Osteocyte (in vitro differentiated cells): ENCODE measurements around the gene CLEC2A. TPM values are rescaled to one million over a fixed set of nuclear protein-coding genes. Genes with fewer than 3 reads are reported as not detected.
A peak's percentile ranks its signal among the peaks of the same experiment; 100 is the strongest.

Source experiments
- DNase-seq: peaks from one replicate; pipeline ENCODE4 v3.0.0; 2021; ENCODE audit warnings: mixed read lengths; ENCODE audit not compliant: unreplicated experiment; ENCODE audit errors: extremely low spot score
- H3K27ac Mint-ChIP-seq: one replicate; pipeline ENCODE4 v1.8.0; 2021; ENCODE audit warnings: mild to moderate bottlenecking, mixed read lengths; ENCODE audit not compliant: unreplicated experiment
- H3K27me3 Mint-ChIP-seq: one replicate; pipeline ENCODE4 v1.8.0; 2021; ENCODE audit warnings: mixed read lengths; ENCODE audit not compliant: unreplicated experiment
- H3K36me3 Mint-ChIP-seq: one replicate; pipeline ENCODE4 v1.8.0; 2021; ENCODE audit warnings: mixed read lengths; ENCODE audit not compliant: unreplicated experiment
- H3K4me1 Mint-ChIP-seq: one replicate; pipeline ENCODE4 v1.8.0; 2021; ENCODE audit warnings: mixed read lengths; ENCODE audit not compliant: unreplicated experiment
- H3K4me3 Mint-ChIP-seq: one replicate; pipeline ENCODE4 v1.8.0; 2021; ENCODE audit warnings: mild to moderate bottlenecking, moderate library complexity, mixed read lengths; ENCODE audit not compliant: unreplicated experiment
- H3K9me3 Mint-ChIP-seq: one replicate; pipeline ENCODE4 v1.8.0; 2021; ENCODE audit warnings: mixed read lengths; ENCODE audit not compliant: unreplicated experiment
- CTCF ChIP-seq: fragments of 200-600 bp; sonication (generic); IDR thresholded peaks from 2 replicates; pipeline ENCODE4 v1.5.0; 2021; ENCODE audit warnings: antibody characterized with exemption, mild to moderate bottlenecking, moderate library complexity
- total RNA-seq: library from RNA; stranded (reverse); gene quantifications from 2 replicates; pipeline ENCODE4 v1.2.1, GENCODE V29; 2021

The CLEC2A gene
- total RNA-seq, 1 donor from 2014 or later, result not detected

- no peak overlapping the region for H3K27ac Mint-ChIP-seq
- no peak overlapping the region for H3K4me3 Mint-ChIP-seq
- TF ChIP-seq CTCF, result no peak
Observed at GRCh38 chr12:9926876-9927275, 5.3 kb downstream of the CLEC2A start.

GRCh38 chr12:9925705-9926393 is 6.3 kb downstream of the CLEC2A start:
- Mint-ChIP-seq H3K36me3 (no peaks in the 10 kb centered on the region), H3K4me3 (no peak overlapping the region), H3K27me3 (peaks cover 14% of the 10 kb centered on the region), H3K9me3 (peaks cover under 1% of the 10 kb centered on the region), H3K27ac (no peak overlapping the region), H3K4me1 (peaks cover 3% of the 10 kb centered on the region)
- no peak for DNase-seq
- peak; percentile 52 for TF ChIP-seq CTCF

More at GRCh38 chr12:9926876-9927275, 5.3 kb downstream of the CLEC2A start:
- Mint-ChIP-seq H3K4me1 (peaks cover 3% of the 10 kb centered on the region), H3K27me3 (peaks cover 16% of the 10 kb centered on the region), H3K36me3 (no peaks in the 10 kb centered on the region), H3K9me3 (no peaks in the 10 kb centered on the region)
- DNase-seq, result no peak

- Mint-ChIP-seq H3K9me3 (peaks cover 17% of the 10 kb centered on the region), H3K27me3 (peaks cover 2% of the 10 kb centered on the region), H3K27ac (no peak overlapping the region), H3K4me1 (peaks cover 3% of the 10 kb centered on the region), H3K36me3 (no peaks in the 10 kb centered on the region), H3K4me3 (no peak overlapping the region)
- no peak for DNase-seq
- no peak for TF ChIP-seq CTCF
Observed at GRCh38 chr12:9922429-9922828, 9.7 kb downstream of the CLEC2A start.

GRCh38 chr12:9920451-9920850 is 11.7 kb downstream of the CLEC2A start:
- DNase-seq, result no peak
- H3K36me3 Mint-ChIP-seq, result no peaks in the 10 kb centered on the region
- H3K27ac Mint-ChIP-seq, result no peak overlapping the region
- peaks cover 17% of the 10 kb centered on the region for H3K9me3 Mint-ChIP-seq
- no peak for TF ChIP-seq CTCF
- H3K27me3 Mint-ChIP-seq, result peaks cover 2% of the 10 kb centered on the region
- H3K4me1 Mint-ChIP-seq, result no peaks in the 10 kb centered on the region
- no peak overlapping the region for H3K4me3 Mint-ChIP-seq

GRCh38 chr12:9919443-9919842 is 12.7 kb downstream of the CLEC2A start:
- Mint-ChIP-seq H3K4me3 (no peak overlapping the region), H3K4me1 (no peaks in the 10 kb centered on the region), H3K36me3 (no peaks in the 10 kb centered on the region), H3K9me3 (peaks cover 17% of the 10 kb centered on the region), H3K27me3 (peaks cover 2% of the 10 kb centered on the region), H3K27ac (no peak overlapping the region)
- TF ChIP-seq CTCF, result no peak
- no peak for DNase-seq
